Ishikawa (cell line): ENCODE measurements around the gene TUBB8.

ENCODE experiments used
- CEBPB ChIP-seq: IDR thresholded peaks from 2 replicates; pipeline ENCODE4 v1.6.1; 2012
- CREB1 ChIP-seq: IDR thresholded peaks from 2 replicates; pipeline ENCODE4 v1.6.1; 2012; ENCODE audit warnings: low read depth
- EGR1 ChIP-seq: IDR thresholded peaks from 2 replicates; pipeline ENCODE4 v1.6.1; 2012
- EP300 ChIP-seq: IDR thresholded peaks from 2 replicates; pipeline ENCODE4 v1.6.1; 2012; ENCODE audit warnings: borderline replicate concordance
- MAX ChIP-seq: IDR thresholded peaks from 2 replicates; pipeline ENCODE4 v1.6.1; 2012
- NFIC ChIP-seq: IDR thresholded peaks from 2 replicates; pipeline ENCODE4 v1.6.1; 2012
- RAD21 ChIP-seq: IDR thresholded peaks from 2 replicates; pipeline ENCODE4 v1.6.1; 2012; ENCODE audit warnings: low read depth
- REST ChIP-seq: IDR thresholded peaks from 2 replicates; pipeline ENCODE4 v1.6.1; 2012; ENCODE audit warnings: low read depth, mild to moderate bottlenecking
- TAF1 ChIP-seq: IDR thresholded peaks from 2 replicates; pipeline ENCODE4 v1.6.1; 2012; ENCODE audit warnings: low read depth, mild to moderate bottlenecking
- YY1 ChIP-seq: IDR thresholded peaks from 2 replicates; pipeline ENCODE4 v1.6.1; 2012; ENCODE audit warnings: low read depth
- ZBTB7A ChIP-seq: IDR thresholded peaks from 2 replicates; pipeline ENCODE4 v1.6.1; 2012; ENCODE audit warnings: low read depth

GRCh38 chr10:95356-96115 lies 46.4 kb upstream of the TUBB8 start:
- TF ChIP-seq RAD21 (no peak), MAX (no peak), REST (no peak), NFIC (no peak), TAF1 (no peak), CREB1 (no peak), ZBTB7A (no peak), CEBPB (no peak), YY1 (no peak), EP300 (no peak), EGR1 (no peak)
